Fibroblast of the aortic adventitia (primary cell): Measurements from ENCODE around the gene SYNGR3. TPM values are rescaled to one million over a fixed set of nuclear protein-coding genes. Genes with fewer than 3 reads are reported as not detected.

ENCODE experiments used
- DNase-seq: peaks from one replicate; pipeline ENCODE4 v3.0.0-alpha.2; 2010; ENCODE audit warnings: low read depth
- H3K4me3 ChIP-seq: 2 replicates; pipeline ENCODE4 v1.5.1; 2011; ENCODE audit warnings: low read depth, mild to moderate bottlenecking, control low read depth, low read length, moderate library complexity
- CTCF ChIP-seq: IDR thresholded peaks from 2 replicates; pipeline ENCODE4 v1.5.1; 2011; ENCODE audit warnings: mild to moderate bottlenecking, low read length, control low read depth, inconsistent platforms; ENCODE audit not compliant: insufficient read depth
- total RNA-seq: library from RNA; depleted of rRNA; stranded (reverse); fragments of >200 nt; gene quantifications from 2 replicates; pipeline ENCODE4 v1.2.3, GENCODE V29; 2012; ENCODE audit warnings: low replicate concordance

Gene SYNGR3
- total RNA-seq, 1 donor, result 1.4 TPM

GRCh38 chr16:1998852-1999801 lies 9.4 kb downstream of the SYNGR3 start:
- DNase-seq, result no peak
- H3K4me3 ChIP-seq, result no peak overlapping the region
- no peak for TF ChIP-seq CTCF

- TF ChIP-seq CTCF, result no peak
- no peak overlapping the region for H3K4me3 ChIP-seq
- no peak for DNase-seq
These were observed 10.2 kb downstream of the SYNGR3 start for GRCh38 chr16:1999866-2000514.

- TF ChIP-seq CTCF, result no peak
- no peak overlapping the region for H3K4me3 ChIP-seq
- DNase-seq, result no peak
These were observed 11.3 kb downstream of the SYNGR3 start for GRCh38 chr16:2001035-2001434.

GRCh38 chr16:2001456-2002355 lies 11.9 kb downstream of the SYNGR3 start:
- no peak overlapping the region for H3K4me3 ChIP-seq
- DNase-seq, result no peak
- no peak for TF ChIP-seq CTCF

- no peak for TF ChIP-seq CTCF
- no peak overlapping the region for H3K4me3 ChIP-seq
- no peak for DNase-seq
These were observed 12.8 kb downstream of the SYNGR3 start for GRCh38 chr16:2002406-2003230.
